Activated naive CD4-positive, alpha-beta T cell treated with anti-CD3 and anti-CD28 coated beads, Interleukin-2, amount 10 ng/mL, durations not matched to agents 7 days and 5 days (primary cell): Measurements from ENCODE around the gene KCNMA1.
"Not testable (repeated sequence)": the region's sequence is repeated elsewhere in the genome, so short reads cannot be mapped to it uniquely, and the experiment has no call there.

Source experiments
- CTCF ChIA-PET: fragments of 350-600 bp; sonication (Branson Sonifier 250); formaldehyde crosslinking; loops from one replicate; lab custom pipeline; 2021; ENCODE audit warnings: antibody characterized with exemption; lab: Charles Lee
- DNase-seq: peaks from one replicate; pipeline ENCODE4 v3.0.0-alpha.2; 2020
- H3K27ac Mint-ChIP-seq: one replicate; pipeline ENCODE4 v1.8.0; 2021; ENCODE audit warnings: mild to moderate bottlenecking, moderate library complexity, mixed read lengths
- H3K27me3 Mint-ChIP-seq: one replicate; pipeline ENCODE4 v1.8.0; 2021; ENCODE audit warnings: mild to moderate bottlenecking, mixed read lengths
- H3K36me3 Mint-ChIP-seq: one replicate; pipeline ENCODE4 v1.8.0; 2021; ENCODE audit warnings: mixed read lengths
- H3K4me1 Mint-ChIP-seq: one replicate; pipeline ENCODE4 v1.8.0; 2021; ENCODE audit warnings: mixed read lengths
- H3K4me3 Mint-ChIP-seq: one replicate; pipeline ENCODE4 v1.8.0; 2021; ENCODE audit warnings: mild to moderate bottlenecking, moderate library complexity, mixed read lengths
- H3K9me3 Mint-ChIP-seq: one replicate; pipeline ENCODE4 v1.8.0; 2021; ENCODE audit warnings: mixed read lengths

Gene KCNMA1

DNA sequence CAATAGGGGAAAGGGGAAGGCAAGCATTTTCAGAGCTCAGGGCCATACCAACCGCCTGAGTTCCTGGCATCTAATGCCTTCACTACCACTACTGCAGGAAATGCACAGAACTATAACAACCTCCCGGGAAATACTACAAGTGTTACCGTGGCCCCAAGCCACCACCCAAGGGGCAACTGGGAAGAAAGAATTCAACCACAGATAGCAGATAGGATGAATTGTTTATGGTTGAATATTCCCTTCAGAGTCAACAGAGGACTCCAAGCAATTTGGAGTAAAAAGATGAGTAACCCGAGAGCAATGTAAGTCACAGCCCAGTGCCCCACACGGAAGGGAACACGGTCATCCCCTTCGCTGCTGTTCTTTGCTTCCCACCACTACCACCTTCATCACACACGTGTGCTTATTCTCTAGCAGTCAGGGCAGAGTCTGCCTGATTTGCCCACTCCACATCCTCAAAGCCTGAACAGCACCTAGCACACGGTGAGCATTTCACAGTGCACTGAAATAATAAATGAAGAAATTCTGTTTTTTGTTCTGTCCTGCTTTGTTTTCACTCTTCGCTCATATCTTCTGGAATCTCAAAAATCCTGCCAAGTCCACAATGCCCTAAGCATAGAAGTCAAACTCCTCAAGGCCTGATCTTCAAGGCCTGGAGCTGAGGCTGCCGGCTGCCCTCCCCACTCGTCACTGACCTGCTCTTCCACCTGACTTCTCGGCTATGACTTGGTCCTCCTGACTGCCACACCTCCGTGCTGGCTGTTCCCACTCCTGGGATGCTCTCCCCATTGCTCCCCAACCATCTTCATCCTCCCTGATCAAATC is 221.1 kb downstream of the KCNMA1 start:
- Mint-ChIP-seq H3K36me3 (no peaks in the 10 kb centered on the region), H3K27ac (no peak overlapping the region), H3K9me3 (no peaks in the 10 kb centered on the region), H3K4me1 (no peaks in the 10 kb centered on the region), H3K4me3 (no peak overlapping the region), H3K27me3 (no peaks in the 10 kb centered on the region)
- no peak for DNase-seq
- CTCF ChIA-PET, result no interaction called here

DNA sequence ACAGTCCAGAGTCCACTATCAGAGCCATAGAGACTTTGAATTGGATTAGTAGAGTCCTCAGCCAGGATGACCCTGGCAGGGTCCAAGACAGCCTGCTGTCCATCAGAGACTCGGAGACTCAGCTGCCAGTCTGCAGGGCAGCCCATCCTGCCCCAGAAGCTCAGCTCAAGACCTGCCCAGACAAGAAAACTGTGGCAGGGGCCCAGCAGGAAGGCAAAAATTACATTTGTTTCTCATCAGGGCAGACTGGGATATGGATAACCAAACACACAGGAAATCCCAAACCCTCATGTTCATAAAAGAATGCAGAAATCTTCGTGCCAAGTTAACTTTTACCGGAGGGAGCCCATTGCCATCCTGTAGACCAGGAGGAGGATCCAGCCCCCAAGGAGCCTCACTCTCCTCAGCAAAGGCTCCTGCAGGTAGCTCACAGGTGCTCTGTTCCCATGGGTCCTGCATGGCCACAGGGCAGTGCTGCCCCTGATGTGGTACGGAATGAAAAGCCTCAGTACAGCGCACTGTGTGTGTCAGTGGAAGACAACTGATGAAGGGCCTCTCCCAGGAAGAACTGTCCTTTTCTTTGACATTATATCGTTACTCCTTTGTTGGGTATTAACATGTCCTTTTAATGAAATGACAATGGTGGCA is 222.2 kb downstream of the KCNMA1 start:
- H3K9me3 Mint-ChIP-seq, result no peaks in the 10 kb centered on the region
- CTCF ChIA-PET, result no interaction called here

GRCh38 chr10:77413231-77413630 is 224.4 kb downstream of the KCNMA1 start:
- no peak for DNase-seq
- CTCF ChIA-PET, result no interaction called here
- Mint-ChIP-seq H3K27me3 (no peaks in the 10 kb centered on the region), H3K4me3 (no peak overlapping the region), H3K9me3 (no peaks in the 10 kb centered on the region), H3K27ac (no peak overlapping the region), H3K4me1 (no peaks in the 10 kb centered on the region), H3K36me3 (no peaks in the 10 kb centered on the region)

More for the DNA sequence above, 222.2 kb downstream of the KCNMA1 start:
- Mint-ChIP-seq H3K4me1 (no peaks in the 10 kb centered on the region), H3K36me3 (no peaks in the 10 kb centered on the region), H3K27me3 (no peaks in the 10 kb centered on the region), H3K27ac (no peak overlapping the region), H3K4me3 (no peak overlapping the region)
- no peak for DNase-seq

DNA sequence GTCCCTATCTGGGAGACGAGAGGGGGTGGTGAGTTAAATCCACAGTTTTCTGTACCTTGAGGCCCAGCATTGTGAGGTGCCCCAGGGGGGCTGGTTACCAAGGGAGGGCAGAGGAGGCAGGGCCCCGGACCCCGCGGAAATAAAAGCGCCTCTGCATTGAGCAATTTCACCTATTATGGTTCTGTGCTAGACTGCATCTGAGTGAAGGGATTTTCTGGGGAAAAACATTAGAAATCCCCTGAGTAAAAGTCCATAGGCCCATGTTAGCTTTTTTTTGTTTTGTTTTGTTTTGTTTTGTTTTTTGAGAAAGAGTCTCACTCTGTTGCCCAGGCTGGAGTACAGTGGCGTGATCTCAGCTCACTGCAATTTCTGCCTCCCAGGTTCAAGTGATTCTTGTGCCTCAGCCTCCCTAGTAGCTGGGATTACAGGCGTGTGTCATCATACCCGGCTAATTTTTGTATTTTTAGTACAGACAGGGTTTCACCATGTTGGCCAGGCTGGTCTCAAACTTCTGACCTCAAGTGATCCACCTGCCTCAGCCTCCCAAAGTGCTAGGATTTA is 225.0 kb downstream of the KCNMA1 start:
- H3K27me3 Mint-ChIP-seq, DNase-seq, H3K4me3 Mint-ChIP-seq, H3K36me3 Mint-ChIP-seq, H3K9me3 Mint-ChIP-seq, CTCF ChIA-PET, H3K4me1 Mint-ChIP-seq, H3K27ac Mint-ChIP-seq: not testable (repeated sequence)

GRCh38 chr10:77411805-77412204 is 225.8 kb downstream of the KCNMA1 start:
- Mint-ChIP-seq H3K27ac (no peak overlapping the region), H3K36me3 (no peaks in the 10 kb centered on the region), H3K27me3 (no peaks in the 10 kb centered on the region), H3K9me3 (no peaks in the 10 kb centered on the region), H3K4me3 (no peak overlapping the region), H3K4me1 (no peaks in the 10 kb centered on the region)
- DNase-seq, result no peak
- CTCF ChIA-PET, result no interaction called here

DNA sequence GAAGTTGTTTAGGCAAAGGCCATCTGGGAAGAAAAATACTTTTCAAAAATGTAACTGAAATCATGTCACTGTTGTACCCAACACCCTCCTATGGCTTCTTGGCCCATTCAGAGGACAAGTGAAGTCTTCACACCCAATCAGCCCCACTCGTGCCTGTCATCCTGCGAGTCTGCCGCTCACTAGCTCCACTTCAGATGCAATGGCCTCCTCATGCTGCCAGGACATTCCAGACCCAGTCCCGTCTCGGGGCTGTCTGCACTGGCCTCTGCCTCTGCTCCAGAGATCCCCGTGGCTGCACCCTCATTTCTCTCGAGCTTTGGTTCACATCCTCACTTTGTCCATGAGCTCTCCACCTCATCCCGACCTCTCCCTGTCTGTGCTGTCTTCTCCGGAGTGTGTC is 227.1 kb downstream of the KCNMA1 start:
- H3K27ac Mint-ChIP-seq, result no peak overlapping the region
- no peaks in the 10 kb centered on the region for H3K4me1 Mint-ChIP-seq
- no peak for DNase-seq
- H3K27me3 Mint-ChIP-seq, result no peaks in the 10 kb centered on the region
- no peak overlapping the region for H3K4me3 Mint-ChIP-seq
- no peaks in the 10 kb centered on the region for H3K36me3 Mint-ChIP-seq
- no peaks in the 10 kb centered on the region for H3K9me3 Mint-ChIP-seq
- CTCF ChIA-PET, result no interaction called here

GRCh38 chr10:77409697-77410471 is 227.7 kb downstream of the KCNMA1 start:
- DNase-seq, result no peak
- CTCF ChIA-PET, result no interaction called here
- Mint-ChIP-seq H3K9me3 (no peaks in the 10 kb centered on the region), H3K36me3 (no peaks in the 10 kb centered on the region), H3K4me3 (no peak overlapping the region), H3K27me3 (no peaks in the 10 kb centered on the region), H3K4me1 (no peaks in the 10 kb centered on the region), H3K27ac (no peak overlapping the region)

- H3K27me3 Mint-ChIP-seq, result no peaks in the 10 kb centered on the region
- CTCF ChIA-PET, result no interaction called here
- H3K9me3 Mint-ChIP-seq, result no peaks in the 10 kb centered on the region
These were observed 229.3 kb downstream of the KCNMA1 start for GRCh38 chr10:77408259-77408658.

GRCh38 chr10:77406764-77407430 is 230.7 kb downstream of the KCNMA1 start:
- H3K9me3 Mint-ChIP-seq, result no peaks in the 10 kb centered on the region
- no peak for DNase-seq
- H3K36me3 Mint-ChIP-seq, result no peaks in the 10 kb centered on the region
- no peak overlapping the region for H3K4me3 Mint-ChIP-seq
- no peak overlapping the region for H3K27ac Mint-ChIP-seq
- CTCF ChIA-PET, result no interaction called here
- no peaks in the 10 kb centered on the region for H3K27me3 Mint-ChIP-seq
- no peaks in the 10 kb centered on the region for H3K4me1 Mint-ChIP-seq

More at GRCh38 chr10:77408259-77408658, 229.3 kb downstream of the KCNMA1 start:
- Mint-ChIP-seq H3K27ac (no peak overlapping the region), H3K4me1 (no peaks in the 10 kb centered on the region), H3K36me3 (no peaks in the 10 kb centered on the region), H3K4me3 (no peak overlapping the region)
- DNase-seq, result no peak

DNA sequence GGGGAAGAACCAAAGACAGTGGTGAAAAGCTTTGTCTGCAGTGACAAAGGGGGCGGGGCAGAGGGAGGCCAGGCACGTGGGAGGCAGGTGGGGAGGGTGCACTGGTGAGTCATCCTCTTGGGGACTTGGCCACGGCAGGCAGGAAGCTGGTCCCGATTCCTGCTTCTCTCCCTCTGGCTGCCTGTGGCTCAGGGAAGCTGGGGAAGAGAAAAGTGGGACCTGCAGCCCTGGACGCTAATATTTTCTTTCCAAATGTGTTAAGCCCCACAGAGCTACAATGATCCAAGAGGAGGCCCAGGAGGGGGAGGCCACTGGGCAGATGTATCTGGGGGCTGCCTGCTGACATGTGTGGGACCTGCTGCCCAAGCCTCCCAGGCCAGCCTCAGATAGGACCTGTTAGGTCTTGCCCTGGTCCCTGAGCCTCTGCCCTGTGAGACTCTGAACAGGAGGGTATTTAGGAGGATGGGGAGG is 231.8 kb downstream of the KCNMA1 start:
- no peaks in the 10 kb centered on the region for H3K27me3 Mint-ChIP-seq
- H3K9me3 Mint-ChIP-seq, result no peaks in the 10 kb centered on the region
- H3K4me3 Mint-ChIP-seq, result no peak overlapping the region
- no peaks in the 10 kb centered on the region for H3K36me3 Mint-ChIP-seq
- no peak for DNase-seq
- no peaks in the 10 kb centered on the region for H3K4me1 Mint-ChIP-seq
- CTCF ChIA-PET, result no interaction called here
- H3K27ac Mint-ChIP-seq, result no peak overlapping the region

DNA sequence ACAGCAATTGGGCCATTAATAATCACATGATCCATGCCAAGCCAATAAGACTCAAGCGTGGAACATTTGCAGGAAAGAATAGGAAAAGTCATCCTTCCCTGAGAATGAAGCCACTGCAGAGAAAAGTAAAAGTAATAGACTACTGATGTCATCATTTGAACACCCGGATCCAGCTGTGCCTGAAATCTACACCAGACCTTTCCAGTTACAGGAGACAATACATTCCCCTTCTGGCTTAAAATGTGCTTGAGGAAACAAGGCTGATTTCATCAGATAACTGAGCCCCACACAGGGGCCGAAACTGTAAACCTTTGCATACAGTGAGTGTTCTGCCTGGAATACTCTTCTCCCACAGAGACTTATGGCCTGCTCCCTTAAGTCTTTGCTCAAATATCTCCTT is 232.8 kb downstream of the KCNMA1 start:
- no peaks in the 10 kb centered on the region for H3K36me3 Mint-ChIP-seq
- no peak overlapping the region for H3K27ac Mint-ChIP-seq
- no peaks in the 10 kb centered on the region for H3K9me3 Mint-ChIP-seq
- no peaks in the 10 kb centered on the region for H3K4me1 Mint-ChIP-seq
- CTCF ChIA-PET, result no interaction called here
- no peak overlapping the region for H3K4me3 Mint-ChIP-seq
- H3K27me3 Mint-ChIP-seq, result no peaks in the 10 kb centered on the region
- DNase-seq, result no peak

GRCh38 chr10:77403761-77404160 is 233.8 kb downstream of the KCNMA1 start:
- H3K9me3 Mint-ChIP-seq, result no peaks in the 10 kb centered on the region
- CTCF ChIA-PET, result no interaction called here
- no peak overlapping the region for H3K27ac Mint-ChIP-seq
- no peaks in the 10 kb centered on the region for H3K27me3 Mint-ChIP-seq
- no peaks in the 10 kb centered on the region for H3K36me3 Mint-ChIP-seq
- no peak for DNase-seq
- no peak overlapping the region for H3K4me3 Mint-ChIP-seq
- H3K4me1 Mint-ChIP-seq, result no peaks in the 10 kb centered on the region

GRCh38 chr10:77401683-77402082 is 235.9 kb downstream of the KCNMA1 start:
- CTCF ChIA-PET, result no interaction called here
- DNase-seq, result no peak
- H3K4me1 Mint-ChIP-seq, result no peaks in the 10 kb centered on the region
- H3K27me3 Mint-ChIP-seq, result no peaks in the 10 kb centered on the region
- H3K27ac Mint-ChIP-seq, result no peak overlapping the region
- no peaks in the 10 kb centered on the region for H3K9me3 Mint-ChIP-seq
- H3K36me3 Mint-ChIP-seq, result no peaks in the 10 kb centered on the region
- no peak overlapping the region for H3K4me3 Mint-ChIP-seq

DNA sequence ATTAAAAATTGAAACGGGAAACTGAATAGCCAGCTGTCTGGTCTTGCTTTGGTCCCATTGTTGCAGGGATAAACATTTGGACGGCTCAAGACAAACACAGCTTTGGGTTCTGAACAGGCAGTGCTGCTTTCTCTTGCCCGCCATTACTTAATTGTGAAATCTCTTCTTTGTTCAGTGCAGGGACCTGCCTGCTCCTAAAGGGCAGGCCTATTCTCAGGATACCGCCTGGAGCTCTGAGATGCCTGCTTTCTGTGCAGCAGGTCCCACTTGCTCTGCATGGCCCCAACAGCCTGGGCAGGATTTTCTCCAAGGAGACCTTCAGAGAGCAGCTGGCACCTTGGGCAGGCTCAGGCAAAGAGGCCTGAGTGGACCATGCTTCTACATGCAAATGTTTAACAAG is 237.6 kb downstream of the KCNMA1 start:
- Mint-ChIP-seq H3K4me1 (no peaks in the 10 kb centered on the region), H3K27me3 (no peaks in the 10 kb centered on the region), H3K4me3 (no peak overlapping the region), H3K27ac (no peak overlapping the region), H3K9me3 (no peaks in the 10 kb centered on the region), H3K36me3 (no peaks in the 10 kb centered on the region)
- DNase-seq, result no peak
- CTCF ChIA-PET, result no interaction called here
